Epidermal melanocyte (primary cell): Measurements from ENCODE around the gene ITGAD.
A peak's percentile ranks its signal among the peaks of the same experiment; 100 is the strongest.
"Not testable (repeated sequence)": the region's sequence is repeated elsewhere in the genome, so short reads cannot be mapped to it uniquely, and the experiment has no call there.

Source experiments
- DNase-seq: peaks from one replicate; pipeline ENCODE4 v3.0.0; 2011; ENCODE audit warnings: low spot score; ENCODE audit not compliant: insufficient read length

The ITGAD gene

DNA sequence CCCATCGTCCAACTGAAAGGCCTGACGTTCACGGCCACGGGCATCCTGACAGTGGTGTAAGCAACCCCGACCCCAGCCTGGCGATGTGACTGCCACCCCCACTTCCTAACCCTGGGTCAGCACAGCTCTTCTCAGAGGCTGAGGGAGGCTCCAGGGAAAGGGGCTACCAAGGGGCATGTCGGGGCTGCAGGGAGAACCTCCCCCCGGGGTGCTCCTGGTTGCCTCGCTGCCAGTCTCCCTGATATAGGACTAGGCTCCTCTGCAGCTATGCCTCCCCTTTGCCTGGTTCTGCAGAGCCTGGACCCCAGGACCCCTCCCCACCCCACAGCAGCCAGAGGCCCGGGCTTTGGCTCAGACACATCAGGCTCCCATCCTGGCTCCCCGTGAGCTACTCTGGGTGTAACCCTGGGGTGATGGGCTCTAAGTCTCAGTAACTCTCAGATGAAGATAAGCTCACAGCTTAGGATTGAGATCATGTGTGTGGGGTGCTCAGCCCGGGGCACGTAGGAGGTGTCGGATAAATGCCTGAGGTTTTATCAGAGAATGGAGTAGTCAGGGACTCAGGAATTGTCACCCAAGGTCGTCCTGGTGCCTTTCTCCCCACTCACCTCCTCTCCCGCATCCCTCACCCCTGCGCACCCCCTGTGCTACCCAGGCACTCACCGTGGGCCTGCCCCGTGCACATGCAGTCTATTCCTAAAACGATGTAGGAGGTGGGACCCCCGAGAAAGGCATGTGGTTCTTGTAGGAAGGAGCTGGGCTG is 10.6 kb downstream of the ITGAD start:
- DNase-seq: no peak

DNA sequence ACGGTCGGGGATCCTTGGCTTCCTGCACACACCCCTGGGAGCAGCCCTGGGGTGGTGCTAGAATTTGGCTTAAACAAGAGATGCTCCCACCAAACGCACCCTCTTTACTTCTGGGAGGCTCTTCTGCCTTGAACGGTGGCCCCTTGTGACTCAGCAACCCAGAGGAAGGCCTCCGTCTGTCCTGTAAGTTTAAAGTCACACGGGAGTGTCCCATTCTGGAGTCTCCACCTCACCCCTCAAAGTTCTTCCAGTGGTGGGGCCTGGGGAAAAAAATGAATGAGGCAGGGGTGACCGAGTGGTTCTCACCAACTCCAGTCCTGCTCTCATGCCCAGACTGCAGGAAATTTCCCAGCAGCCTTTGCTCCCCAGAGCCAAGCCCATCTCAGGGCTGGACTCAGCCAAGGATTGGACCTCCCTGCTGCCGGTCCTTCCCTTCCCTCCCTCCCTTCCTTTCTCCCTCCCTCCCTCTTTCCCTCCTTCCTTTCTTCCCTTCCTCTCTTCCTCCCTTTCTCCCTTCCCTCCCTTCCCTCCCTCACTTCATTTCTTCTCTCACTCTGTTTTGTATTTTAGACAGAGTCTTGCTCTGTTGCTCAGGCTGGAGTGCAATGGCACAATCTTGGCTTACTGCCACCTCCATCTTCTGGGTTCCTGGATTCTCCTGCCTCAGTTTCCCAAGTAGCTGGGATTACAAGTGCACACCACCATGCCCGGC is 11.4 kb downstream of the ITGAD start:
- no peak for DNase-seq

DNA sequence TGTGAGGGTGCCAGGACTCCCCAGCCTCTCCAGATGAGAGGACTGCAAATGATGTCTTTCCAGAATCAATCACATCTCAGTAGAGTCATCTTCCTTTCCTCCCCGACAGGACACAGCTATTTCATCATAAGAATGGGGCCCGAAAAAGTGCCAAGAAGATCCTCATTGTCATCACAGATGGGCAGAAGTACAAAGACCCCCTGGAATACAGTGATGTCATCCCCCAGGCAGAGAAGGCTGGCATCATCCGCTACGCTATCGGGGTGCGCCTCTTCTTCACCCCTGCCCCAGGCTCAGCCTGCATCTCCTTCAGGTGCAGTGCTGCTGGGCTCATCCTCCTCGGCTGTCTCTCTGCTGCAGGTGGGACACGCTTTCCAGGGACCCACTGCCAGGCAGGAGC is 14.3 kb downstream of the ITGAD start:
- DNase-seq: no peak

DNA sequence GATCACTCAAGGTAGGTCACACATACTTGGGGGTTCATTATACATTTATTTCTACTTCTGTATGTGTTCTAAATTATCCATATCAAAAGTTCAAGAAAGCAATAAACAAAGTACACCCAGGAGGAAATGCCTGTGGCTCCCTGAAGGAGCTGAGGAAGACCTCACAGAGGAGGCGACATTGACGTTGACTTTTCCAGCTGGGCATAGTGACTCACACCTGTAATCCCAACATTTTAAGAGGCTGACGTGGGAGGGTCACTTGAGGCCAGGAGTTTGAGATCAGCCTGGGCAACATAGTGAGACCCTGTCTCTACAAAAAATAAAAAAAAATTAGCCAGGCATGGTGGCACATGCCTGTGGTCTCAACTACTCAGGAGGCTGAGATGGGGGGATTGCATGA is 16.3 kb downstream of the ITGAD start:
- no peak for DNase-seq

DNA sequence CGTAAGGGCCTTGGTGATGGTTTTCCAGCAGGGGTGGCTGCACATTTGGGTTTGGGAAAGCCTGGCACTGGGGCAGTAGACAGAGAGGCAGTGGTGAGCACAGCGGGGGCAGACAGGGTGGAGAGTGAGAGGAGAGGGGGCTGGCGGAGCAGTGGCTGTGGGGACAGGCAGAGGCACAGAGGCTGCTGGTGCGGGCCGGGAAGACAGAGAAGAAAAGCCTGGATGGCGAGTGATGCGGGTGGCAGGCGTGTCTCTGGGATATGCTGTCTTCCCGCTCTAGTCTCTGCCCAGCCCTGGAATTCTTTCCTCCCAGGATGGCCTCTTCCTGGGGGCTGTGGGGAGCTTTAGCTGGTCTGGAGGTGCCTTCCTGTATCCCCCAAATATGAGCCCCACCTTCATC is 16.9 kb downstream of the ITGAD start:
- no peak for DNase-seq

DNA sequence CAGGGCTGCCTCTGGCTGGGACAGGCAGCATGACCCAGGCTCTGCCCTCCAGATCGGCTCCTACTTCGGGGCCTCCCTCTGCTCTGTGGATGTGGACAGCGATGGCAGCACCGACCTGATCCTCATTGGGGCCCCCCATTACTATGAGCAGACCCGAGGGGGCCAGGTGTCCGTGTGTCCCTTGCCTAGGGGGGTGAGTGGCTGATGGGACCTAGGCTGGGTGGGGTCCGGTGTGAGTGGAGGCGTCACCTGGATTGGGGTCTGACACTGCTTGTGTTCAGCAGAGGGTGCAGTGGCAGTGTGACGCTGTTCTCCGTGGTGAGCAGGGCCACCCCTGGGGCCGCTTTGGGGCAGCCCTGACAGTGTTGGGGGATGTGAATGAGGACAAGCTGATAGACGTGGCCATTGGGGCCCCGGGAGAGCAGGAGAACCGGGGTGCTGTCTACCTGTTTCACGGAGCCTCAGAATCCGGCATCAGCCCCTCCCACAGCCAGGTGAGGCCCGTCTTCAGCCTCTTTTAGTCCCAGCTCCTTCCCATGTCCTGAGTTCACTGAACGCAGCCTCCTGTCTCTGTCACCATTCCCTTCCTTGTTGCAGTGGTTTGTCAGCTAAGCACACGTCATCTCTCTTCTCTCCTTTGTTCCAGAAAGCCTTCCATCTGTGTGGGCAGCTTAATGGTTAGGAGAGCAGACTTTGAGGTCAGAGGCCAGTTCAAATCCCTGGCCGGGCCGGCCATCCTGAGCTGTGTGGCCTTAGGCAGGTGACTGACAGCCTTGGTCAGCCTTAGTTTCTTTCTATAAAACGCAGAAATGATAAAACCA is 18.1 kb downstream of the ITGAD start:
- no peak for DNase-seq

DNA sequence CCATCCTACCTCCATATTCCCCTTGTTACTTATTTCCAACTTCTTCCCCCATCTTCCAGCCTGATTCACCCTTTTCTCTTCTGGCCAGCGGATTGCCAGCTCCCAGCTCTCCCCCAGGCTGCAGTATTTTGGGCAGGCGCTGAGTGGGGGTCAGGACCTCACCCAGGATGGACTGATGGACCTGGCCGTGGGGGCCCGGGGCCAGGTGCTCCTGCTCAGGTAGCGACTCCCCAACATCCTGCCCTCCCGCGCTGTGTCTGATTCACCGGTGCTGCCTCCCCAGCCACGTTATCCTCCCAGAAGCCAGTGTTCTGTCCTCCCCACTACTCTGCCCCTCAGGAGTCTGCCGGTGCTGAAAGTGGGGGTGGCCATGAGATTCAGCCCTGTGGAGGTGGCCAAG is 19.6 kb downstream of the ITGAD start:
- no peak for DNase-seq

DNA sequence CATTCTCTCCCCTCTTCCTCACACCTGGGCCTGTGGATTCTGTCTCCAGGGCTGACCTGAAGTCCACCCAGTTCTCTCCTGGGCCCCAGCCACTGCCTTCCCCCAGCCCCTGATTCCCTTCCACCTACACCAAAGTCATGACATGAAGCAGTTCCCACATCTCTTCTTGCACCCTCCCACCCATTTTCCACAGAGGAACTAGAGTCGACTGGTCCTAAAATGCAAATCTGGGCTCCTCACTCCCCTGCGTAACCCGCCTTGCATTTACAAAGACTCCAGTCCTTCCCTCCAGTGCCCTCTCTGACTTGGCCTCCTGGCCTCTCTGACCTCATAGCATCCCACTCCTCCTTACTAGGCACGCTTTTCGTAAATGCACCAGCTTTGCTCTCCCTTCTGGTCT is 20.2 kb downstream of the ITGAD start:
- no peak for DNase-seq

DNA sequence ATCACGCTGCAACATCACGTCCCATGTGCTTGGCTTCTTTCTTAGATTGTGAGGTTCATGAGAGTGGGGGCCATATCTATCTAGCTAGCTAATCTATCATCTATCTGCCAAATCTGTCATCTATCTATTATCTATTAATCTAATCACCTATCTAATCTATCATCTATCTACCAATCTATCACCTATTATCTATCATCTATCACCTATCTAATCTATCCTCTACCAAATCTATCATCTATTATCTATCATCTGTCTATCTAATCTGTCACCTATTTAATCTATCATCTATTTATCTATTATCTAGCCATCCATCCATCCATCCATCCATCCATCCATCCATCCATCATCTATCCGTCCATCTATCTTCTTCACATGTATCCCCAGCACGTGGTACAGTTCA is 20.8 kb downstream of the ITGAD start:
- no peak for DNase-seq

DNA sequence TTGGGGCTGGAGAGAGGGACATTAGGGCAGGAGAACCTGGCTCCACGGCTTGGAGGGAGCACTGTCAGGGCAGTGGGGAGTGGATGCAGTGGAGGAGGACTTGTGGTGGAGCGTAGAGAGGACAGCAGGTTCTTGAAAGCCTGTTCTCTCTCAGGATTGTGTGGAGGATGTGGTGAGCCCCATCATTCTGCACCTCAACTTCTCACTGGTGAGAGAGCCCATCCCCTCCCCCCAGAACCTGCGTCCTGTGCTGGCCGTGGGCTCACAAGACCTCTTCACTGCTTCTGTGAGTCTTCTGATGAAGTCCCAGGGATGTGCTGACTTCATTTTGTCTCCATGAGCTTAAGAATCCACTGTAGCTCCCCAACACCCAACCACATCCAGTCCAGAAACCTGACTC is 21.6 kb downstream of the ITGAD start:
- no peak for DNase-seq

DNA sequence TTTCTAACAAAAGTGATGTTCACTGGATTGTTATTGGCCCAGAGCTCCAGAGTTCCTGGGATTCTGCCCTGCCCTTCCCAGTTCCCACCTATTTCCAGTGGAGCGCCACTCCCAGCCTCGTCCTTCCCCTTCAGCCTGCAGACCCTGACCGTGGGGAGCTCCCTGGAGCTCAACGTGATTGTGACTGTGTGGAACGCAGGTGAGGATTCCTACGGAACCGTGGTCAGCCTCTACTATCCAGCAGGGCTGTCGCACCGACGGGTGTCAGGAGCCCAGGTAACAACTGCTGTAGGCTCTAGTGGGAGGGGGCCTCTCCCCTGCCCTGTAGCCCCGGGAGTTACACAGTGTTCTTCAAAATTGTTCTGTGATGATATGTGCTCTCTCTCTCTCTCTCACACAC is 23.2 kb downstream of the ITGAD start:
- DNase-seq: no peak

DNA sequence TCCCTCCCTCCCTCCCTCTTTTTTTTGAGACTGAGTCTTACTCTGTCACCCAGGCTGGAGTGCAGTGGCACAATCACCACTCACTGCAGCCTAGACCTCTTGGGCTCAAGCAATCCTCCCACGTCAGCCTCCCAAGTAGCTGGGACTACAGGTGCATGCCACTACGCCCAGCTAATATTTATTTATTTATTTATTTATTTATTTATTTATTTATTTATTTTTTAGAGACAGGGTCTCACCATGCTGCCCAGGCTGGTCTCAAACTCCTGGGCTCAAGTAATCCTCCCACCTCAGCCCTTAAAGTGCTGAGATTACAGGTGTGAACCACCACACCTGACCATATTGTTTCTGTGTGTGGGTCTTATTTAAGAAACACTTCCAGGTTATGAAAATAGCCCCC is 23.9 kb downstream of the ITGAD start:
- not testable (repeated sequence) for DNase-seq

DNA sequence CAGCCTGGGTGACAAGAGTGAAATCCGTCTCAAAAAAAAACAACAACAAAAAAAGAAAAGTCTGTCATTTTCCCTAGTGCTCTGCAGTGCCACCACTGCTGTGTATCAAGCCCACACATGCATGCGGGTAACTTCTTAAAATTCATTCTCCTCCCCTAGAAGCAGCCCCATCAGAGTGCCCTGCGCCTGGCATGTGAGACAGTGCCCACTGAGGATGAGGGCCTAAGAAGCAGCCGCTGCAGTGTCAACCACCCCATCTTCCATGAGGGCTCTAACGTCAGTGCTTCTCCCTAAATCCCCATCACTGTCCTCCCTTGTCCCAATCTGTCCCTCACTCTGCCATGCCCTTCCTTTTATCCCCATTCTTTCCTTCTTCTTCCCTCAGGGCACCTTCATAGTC is 24.8 kb downstream of the ITGAD start:
- DNase-seq: no peak

DNA sequence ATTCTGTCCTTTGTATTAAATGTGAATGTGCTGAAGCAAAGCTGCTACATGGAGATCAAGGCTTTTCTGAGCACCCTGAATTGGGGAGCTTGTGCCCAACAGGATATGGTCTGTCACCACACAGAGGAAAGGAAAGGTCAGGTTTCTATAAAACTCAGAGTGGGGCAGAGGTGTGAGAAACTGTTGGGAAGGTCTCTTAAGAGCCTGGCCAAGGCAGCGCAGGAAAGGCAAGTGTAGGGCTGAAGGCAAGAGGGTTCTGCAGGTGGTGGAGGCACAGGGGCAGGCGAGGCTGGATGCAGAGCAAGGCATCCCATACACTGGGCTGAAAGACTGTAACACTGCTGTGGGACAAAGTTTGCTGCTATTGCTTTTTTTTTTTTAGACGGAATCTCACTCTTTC is 26.9 kb downstream of the ITGAD start:
- DNase-seq: no peak

DNA sequence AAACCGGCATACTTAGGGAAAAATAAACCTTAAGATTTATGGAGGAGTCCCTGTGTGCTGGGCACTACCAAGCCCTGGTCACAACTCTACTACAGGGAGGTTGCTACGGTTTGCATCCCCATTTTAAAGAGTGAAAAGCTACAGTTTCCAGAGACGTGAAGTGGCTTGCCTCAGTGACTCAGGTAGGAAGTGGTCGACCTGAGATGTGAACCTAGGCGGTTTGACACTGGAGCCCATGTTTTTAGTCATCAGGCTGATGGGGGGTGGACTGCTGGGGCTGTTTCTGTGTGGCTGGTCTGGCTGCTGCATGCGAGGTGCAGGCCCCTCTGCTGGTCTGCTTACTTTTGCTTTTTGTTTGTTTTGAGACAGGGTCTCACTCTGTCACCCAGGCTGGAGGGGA is 28.5 kb downstream of the ITGAD start:
- no peak for DNase-seq

DNA sequence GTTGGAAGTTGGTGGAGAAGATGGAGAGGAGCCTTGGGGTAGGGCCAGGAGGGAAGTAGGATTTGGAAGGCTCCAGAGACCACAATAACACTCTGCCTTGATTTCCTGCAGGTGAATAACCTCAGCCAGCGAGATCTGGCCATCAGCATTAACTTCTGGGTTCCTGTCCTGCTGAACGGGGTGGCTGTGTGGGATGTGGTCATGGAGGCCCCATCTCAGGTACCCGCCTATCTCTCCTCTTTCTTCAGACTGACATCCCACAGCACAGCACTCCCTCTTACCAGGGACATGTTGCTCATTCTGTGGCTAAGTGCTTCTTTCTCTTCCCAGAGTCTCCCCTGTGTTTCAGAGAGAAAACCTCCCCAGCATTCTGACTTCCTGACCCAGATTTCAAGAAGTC is 30.1 kb downstream of the ITGAD start:
- no peak for DNase-seq

DNA sequence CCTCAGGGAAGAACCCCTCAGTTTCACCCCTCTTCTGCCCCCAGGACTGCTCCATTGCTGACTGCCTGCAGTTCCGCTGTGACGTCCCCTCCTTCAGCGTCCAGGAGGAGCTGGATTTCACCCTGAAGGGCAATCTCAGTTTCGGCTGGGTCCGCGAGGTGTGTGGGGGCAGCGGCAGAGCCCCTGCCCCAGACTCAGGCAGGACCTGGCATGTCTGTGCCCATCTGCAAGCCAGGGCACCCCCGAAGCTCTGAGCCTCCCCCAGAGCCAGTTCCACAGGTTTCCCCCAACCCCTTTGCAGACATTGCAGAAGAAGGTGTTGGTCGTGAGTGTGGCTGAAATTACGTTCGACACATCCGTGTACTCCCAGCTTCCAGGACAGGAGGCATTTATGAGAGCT is 30.7 kb downstream of the ITGAD start:
- no peak for DNase-seq

DNA sequence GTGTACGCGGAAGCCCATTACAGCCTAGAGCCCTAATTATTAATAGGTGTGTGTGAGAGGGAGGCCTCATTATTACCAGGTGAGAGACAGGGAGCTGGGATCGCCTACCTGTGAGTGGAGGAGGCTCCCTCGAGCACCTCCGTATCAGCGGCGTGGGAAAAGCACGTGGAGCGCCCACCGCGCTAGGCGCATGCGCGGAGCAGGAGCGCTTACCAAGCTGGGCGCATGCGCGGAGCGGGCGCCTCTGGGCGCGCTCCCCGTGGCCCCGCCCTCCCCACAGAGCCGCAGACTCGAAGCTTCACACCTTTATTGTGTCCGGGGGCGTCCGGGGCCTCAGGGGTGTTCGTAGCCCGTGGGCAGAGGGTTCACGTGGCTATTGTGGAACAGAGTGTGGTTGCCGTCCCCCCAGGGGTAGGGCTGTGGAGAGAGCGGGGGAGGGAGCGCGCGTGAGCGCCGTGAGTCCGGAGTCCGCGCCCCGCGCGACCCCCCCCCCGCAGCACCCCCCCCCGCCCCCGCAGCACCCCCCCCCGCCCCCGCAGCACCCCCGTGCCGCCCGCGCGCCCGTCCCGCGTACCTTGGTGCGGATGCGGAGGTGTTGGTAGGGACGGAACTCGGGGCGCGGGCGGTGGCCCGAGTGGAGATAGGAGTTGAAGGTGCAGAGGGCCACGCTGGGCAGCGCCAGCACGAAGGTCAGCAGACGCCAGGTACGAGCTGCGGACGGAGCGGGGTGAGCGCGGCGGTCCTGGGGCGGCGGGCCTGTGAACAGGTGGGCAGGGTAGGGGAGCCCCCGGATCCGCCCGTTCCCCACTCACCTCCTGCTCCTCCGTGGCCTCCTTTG is 34.5 kb downstream of the ITGAD start:
- DNase-seq: peak; percentile 74

DNA sequence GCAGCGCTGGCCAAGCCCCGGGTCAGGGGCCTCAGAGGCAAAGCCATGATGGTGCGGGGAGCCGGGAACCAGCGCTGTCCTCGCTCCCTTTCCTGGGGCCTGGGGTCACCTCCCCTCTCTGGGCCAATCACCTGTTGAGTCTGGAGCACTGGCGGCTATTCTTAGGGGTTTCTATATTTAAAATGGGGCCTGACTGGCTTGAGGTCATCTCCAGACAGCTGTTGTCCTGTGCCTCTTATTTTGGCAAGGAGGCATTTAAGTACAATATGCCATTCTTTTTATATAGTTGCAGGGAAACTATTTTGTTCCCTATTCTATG is 35.1 kb downstream of the ITGAD start, which contains the start of gene COX6A2:
COX6A2 (minus strand) TSS at position 82 of the 319 bp plus-strand sequence; CDS start at position 47, 35 bp downstream.
- DNase-seq: no peak

DNA sequence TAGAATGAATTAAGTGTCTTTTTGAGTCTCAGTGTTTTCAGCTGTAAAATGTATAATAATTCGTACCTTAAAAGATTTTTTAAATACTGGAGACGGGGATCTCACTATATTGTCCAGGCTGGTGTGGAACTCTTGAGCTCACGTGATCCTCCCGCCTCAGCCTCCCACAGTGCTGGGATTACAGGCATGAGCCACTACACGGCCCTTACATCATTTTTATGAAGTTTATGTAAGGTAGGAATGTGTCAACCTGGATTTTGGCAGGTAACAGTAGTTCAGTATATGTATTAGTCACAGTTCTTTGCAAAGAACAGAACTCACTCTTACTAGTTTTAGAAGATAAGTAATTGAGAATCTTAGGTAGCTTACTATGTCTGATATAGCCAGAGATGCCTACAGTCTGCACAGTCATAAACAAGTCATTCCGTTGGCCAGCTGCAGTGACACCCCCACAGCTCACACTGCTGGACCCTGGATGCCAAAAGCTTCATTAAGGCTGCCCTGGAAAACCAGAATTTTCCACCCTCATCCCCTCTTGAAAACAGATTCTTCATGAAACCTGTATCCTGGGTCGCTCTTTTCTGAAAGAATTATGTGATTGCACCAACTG is 35.6 kb downstream of the ITGAD start:
- no peak for DNase-seq

DNA sequence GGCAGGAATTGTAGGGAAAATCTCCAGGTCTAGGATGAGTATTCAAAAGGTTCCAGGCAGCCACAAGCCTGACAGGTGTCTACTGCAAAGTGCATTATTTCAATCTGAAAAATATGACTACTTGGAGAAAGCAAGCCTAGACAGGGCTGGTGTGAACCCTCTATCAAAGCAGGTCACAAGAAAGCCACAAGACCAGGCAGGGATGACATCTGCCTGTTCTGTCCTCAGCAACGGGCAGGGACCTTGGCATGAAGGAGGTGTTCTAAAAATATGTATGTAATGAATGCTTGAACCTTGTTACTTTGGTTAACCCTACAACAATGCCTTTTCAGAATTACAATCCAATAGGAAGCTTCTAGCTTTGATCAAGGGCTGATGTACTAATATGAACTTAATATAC is 36.2 kb downstream of the ITGAD start:
- no peak for DNase-seq
